GM12801 (cell line): ENCODE measurements around the gene ADGRL3.

Experiments used
- TF ChIP-seq, protein P1 (sequence below): IDR thresholded peaks from one replicate; pipeline ENCODE4 v1.5.1; 2011; ENCODE audit warnings: control low read depth; ENCODE audit not compliant: insufficient read length; ENCODE audit errors: extremely low read depth

The ADGRL3 gene

DNA sequence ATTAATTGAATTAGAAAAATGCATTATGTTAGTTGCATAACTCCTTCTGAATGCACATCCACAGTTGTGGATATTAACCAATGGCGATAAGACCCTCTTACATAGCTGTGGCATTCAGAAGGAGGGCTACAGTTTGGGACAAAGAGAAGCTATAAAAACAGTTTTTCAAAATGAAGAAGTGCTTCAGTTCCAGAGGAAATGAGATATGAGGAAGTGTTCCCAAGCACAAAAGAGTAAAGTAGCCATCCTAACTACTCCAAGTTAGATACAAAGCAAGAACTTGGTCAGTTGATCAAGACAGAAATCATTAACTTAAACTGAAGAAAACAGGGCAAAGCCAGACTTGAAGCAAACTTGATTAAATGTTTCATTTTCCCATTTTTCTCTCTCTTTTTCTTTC, 17.2 kb upstream of the ADGRL3 start:
- TF ChIP-seq, protein P1, sequence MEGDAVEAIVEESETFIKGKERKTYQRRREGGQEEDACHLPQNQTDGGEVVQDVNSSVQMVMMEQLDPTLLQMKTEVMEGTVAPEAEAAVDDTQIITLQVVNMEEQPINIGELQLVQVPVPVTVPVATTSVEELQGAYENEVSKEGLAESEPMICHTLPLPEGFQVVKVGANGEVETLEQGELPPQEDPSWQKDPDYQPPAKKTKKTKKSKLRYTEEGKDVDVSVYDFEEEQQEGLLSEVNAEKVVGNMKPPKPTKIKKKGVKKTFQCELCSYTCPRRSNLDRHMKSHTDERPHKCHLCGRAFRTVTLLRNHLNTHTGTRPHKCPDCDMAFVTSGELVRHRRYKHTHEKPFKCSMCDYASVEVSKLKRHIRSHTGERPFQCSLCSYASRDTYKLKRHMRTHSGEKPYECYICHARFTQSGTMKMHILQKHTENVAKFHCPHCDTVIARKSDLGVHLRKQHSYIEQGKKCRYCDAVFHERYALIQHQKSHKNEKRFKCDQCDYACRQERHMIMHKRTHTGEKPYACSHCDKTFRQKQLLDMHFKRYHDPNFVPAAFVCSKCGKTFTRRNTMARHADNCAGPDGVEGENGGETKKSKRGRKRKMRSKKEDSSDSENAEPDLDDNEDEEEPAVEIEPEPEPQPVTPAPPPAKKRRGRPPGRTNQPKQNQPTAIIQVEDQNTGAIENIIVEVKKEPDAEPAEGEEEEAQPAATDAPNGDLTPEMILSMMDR, result no peak

DNA sequence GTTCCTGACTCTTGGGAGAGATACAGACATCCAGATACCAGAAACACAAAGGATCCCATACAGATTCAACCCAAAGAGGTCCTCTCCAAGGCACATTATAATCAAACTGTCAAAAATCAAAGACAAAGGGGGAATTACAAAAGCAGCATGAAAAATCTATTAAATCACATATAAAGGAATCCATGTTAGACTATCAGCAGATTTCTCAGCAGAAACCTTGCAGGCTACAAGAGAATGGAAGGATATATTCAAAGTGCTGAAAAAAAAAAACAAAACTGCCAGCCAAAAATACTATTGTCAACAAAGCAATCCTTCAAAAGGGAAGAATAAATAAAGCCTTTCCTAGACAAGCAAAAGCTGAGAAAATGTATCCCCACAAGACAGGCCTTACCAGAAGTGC, 14.8 kb upstream of the ADGRL3 start:
- TF ChIP-seq, protein P1, result no peak

DNA sequence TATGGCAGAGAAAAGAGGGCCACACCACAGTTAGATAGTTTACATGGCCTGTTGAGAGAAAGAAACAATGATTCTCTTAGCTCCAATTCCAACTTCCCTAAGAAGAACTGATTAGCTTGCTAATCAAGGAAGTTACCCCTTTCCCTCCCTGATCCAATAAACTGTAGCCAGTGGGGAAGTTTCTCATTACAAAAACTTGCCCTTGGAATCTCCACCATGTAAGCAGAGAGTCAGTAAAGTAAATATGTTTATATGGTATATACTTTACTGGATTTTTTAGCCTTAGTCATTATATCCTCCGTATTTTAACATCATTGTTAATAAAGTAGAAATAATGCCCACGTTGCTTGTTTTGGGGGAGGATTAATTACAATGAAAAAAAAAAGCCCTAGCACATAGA, 7.7 kb upstream of the ADGRL3 start:
- TF ChIP-seq, protein P1, result no peak

DNA sequence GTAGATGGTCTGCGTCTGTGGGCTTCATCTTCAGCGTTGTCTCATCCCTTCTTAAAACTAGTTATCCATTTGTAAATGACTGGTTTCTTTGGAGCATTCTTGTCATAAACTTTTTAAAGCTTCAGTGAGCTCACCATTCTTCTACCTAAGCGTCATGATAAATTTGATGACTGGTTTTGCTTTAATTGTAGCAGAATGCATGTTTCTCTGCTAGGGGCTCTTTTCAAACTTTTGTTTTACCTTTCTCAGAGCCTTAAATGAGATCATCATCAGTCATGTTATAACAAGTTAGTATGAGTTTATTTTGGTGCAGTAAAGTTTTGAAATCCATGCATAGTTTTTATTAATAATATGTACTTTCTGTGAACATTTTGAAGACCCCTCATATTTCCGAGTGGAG, 6.3 kb upstream of the ADGRL3 start:
- TF ChIP-seq, protein P1, result no peak

DNA sequence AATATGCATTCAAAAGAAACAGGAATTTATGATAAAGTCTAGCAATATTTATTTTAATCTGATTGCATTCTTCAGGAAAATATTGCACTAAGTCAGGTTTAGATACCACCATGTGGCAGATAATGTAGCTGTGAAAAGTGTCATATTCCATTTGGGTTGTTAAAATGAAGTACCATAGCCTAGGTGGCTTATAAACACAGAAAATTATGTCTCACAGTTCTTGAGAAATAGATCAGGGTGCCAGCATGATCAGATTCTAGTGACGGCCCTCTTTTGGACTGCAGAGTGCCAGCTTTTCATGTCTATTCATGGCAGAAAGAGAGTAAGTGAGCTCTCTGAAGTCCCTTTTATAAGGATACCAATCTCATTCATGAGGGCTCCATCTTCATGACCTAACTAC, 5.6 kb upstream of the ADGRL3 start:
- TF ChIP-seq, protein P1, result no peak

DNA sequence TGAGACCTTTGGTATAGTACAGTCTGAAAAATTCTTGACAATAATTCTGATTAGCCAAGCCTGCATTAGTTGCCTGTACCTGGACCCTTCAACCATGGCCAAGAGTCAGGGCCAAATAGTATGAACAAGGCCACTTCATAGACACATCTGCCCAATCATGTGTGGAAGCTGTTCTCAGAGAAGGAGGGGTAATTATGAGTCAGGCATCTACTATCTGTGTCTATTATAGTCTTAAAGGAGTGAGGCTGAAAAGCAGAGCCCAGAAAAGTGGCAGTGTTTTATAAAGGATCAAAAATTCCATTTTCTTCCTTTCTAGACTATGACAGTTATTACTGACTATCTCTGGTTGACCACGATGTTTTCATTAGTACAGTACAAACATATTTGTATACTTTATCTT, 5.0 kb upstream of the ADGRL3 start:
- TF ChIP-seq, protein P1, result no peak

DNA sequence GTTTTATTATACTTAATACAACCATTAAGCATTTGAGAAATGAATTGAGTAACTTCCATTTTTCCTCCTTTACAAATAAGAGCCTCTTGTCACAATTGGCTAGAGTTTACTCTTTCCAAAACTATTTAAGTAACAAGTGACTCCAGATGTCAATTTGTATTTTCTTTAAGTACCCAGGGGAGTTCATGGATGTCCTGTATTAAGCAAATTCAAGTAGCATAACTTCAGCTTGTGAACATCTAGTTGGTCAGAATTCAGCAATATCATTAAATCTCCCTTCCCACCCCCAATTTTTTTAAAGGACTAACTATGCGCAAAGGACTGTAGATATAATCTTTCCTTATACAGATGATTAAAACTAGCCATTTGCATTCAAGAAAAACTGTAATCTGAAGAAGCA, 1.4 kb upstream of the ADGRL3 start:
- TF ChIP-seq, protein P1, result no peak

DNA sequence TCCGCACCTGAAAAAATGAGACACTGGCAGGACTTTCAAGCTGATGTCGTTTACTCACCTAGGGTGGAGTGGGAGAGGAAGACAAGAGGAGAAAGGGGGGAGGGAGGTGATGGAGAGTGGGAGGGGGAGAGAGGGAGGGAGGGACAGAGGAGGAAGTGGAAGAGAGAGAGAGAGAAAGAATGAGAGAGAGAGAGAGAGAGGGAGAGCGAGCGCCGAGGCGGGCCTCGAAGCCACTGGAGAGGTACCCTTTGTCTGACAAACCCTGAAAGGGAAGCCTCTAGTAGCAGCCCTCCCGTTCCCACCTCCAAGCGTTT, 296 bp upstream of the ADGRL3 start:
- TF ChIP-seq, protein P1, result no peak
